ENCODE data around the gene PWWP2B. TPM values are rescaled to one million over a fixed set of nuclear protein-coding genes. Genes with fewer than 3 reads are reported as not detected.

Gene PWWP2B
- total and polyA plus RNA-seq, 2 of the 13 experiments (the other 11 are each of a cell fraction or from before 2014, with no cell fraction given): 2.3 to 4.7 TPM

- no peak for TF ChIP-seq HNF4A (CRISPR knock-in tag; IDR thresholded peaks at IDR 0.05)
- TF ChIP-seq KAT8 (CRISPR knock-in tag; IDR thresholded peaks at IDR 0.05): peak; percentile 56; the same call in 1 of the 2 replicates
- TF ChIP-seq ZC3H13 (CRISPR knock-in tag; IDR thresholded peaks at IDR 0.05): no peak
- TF ChIP-seq MYC (CRISPR knock-in tag; IDR thresholded peaks at IDR 0.05; ENCODE audit: borderline replicate concordance): no peak; the same call in 1 of the 2 replicates
- TF ChIP-seq BRCA1 (CRISPR knock-in tag; IDR thresholded peaks at IDR 0.05): no peak
- TF ChIP-seq POLR2AphosphoS5 (IDR thresholded peaks at IDR 0.05; ENCODE audit: low read depth, low read length): no peak
- TF ChIP-seq GATAD1 (CRISPR knock-in tag; IDR thresholded peaks at IDR 0.05): no peak
- TF ChIP-seq, protein P1, sequence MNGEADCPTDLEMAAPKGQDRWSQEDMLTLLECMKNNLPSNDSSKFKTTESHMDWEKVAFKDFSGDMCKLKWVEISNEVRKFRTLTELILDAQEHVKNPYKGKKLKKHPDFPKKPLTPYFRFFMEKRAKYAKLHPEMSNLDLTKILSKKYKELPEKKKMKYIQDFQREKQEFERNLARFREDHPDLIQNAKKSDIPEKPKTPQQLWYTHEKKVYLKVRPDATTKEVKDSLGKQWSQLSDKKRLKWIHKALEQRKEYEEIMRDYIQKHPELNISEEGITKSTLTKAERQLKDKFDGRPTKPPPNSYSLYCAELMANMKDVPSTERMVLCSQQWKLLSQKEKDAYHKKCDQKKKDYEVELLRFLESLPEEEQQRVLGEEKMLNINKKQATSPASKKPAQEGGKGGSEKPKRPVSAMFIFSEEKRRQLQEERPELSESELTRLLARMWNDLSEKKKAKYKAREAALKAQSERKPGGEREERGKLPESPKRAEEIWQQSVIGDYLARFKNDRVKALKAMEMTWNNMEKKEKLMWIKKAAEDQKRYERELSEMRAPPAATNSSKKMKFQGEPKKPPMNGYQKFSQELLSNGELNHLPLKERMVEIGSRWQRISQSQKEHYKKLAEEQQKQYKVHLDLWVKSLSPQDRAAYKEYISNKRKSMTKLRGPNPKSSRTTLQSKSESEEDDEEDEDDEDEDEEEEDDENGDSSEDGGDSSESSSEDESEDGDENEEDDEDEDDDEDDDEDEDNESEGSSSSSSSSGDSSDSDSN (CRISPR knock-in tag; IDR thresholded peaks at IDR 0.05): peak; percentile 61
- TF ChIP-seq ZNF660 (CRISPR knock-in tag; IDR thresholded peaks at IDR 0.05; ENCODE audit: borderline replicate concordance, low read depth): no peak
- TF ChIP-seq SMYD3 (CRISPR knock-in tag; IDR thresholded peaks at IDR 0.05): no peak
- TF ChIP-seq ZNF512 (CRISPR knock-in tag; IDR thresholded peaks at IDR 0.05): no peak
- TF ChIP-seq HCFC1 (IDR thresholded peaks at IDR 0.05; ENCODE audit: low read depth, low read length): no peak
- TF ChIP-seq, protein P2, sequence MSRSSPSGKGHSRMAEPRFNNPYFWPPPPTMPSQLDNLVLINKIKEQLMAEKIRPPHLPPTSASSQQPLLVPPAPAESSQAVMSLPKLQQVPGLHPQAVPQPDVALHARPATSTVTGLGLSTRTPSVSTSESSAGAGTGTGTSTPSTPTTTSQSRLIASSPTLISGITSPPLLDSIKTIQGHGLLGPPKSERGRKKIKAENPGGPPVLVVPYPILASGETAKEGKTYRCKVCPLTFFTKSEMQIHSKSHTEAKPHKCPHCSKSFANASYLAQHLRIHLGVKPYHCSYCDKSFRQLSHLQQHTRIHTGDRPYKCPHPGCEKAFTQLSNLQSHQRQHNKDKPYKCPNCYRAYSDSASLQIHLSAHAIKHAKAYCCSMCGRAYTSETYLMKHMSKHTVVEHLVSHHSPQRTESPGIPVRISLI (CRISPR knock-in tag; IDR thresholded peaks at IDR 0.05; ENCODE audit: borderline replicate concordance): no peak
- 0 out of 2 replicates have a peak, but pooled peaks have one; percentile 29 for TF ChIP-seq ZGPAT (CRISPR knock-in tag; IDR thresholded peaks at IDR 0.05)
- TF ChIP-seq HDAC6 (IDR thresholded peaks at IDR 0.05; ENCODE audit: low read depth, low read length): no peak
- TF ChIP-seq IKZF4 (CRISPR knock-in tag; IDR thresholded peaks at IDR 0.05; ENCODE audit: borderline replicate concordance, low read depth, not compliant biosample characterization): peak; percentile 64
- no peak for TF ChIP-seq DPF2 (CRISPR knock-in tag; IDR thresholded peaks at IDR 0.05; ENCODE audit: borderline replicate concordance, low read depth)
- TF ChIP-seq, protein P3, sequence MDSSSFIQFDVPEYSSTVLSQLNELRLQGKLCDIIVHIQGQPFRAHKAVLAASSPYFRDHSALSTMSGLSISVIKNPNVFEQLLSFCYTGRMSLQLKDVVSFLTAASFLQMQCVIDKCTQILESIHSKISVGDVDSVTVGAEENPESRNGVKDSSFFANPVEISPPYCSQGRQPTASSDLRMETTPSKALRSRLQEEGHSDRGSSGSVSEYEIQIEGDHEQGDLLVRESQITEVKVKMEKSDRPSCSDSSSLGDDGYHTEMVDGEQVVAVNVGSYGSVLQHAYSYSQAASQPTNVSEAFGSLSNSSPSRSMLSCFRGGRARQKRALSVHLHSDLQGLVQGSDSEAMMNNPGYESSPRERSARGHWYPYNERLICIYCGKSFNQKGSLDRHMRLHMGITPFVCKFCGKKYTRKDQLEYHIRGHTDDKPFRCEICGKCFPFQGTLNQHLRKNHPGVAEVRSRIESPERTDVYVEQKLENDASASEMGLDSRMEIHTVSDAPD (CRISPR knock-in tag; IDR thresholded peaks at IDR 0.05): no peak
- peak; percentile 6; the same call in 1 of the 2 replicates for TF ChIP-seq ZBTB38 (CRISPR knock-in tag; IDR thresholded peaks at IDR 0.05)
- TF ChIP-seq MTA1 (CRISPR knock-in tag; IDR thresholded peaks at IDR 0.05; ENCODE audit: borderline replicate concordance): no peak; the same call in 1 of the 2 replicates
- no peak for TF ChIP-seq ZNF292 (CRISPR knock-in tag; IDR thresholded peaks at IDR 0.05; ENCODE audit: borderline replicate concordance, low read depth)
- no peak for TF ChIP-seq ZNF749 (CRISPR knock-in tag; IDR thresholded peaks at IDR 0.05; ENCODE audit: borderline replicate concordance)
- TF ChIP-seq RAD21 (CRISPR knock-in tag; IDR thresholded peaks at IDR 0.05): no peak
These were observed 8.0 kb upstream of the PWWP2B start (continued) for GRCh38 chr10:132388891-132389432.
